Right renal pelvis (tissue), 4 donors: ENCODE measurements around the gene C10orf53. TPM values are rescaled to one million over a fixed set of nuclear protein-coding genes. Genes with fewer than 3 reads are reported as not detected.
A peak's percentile ranks its signal among the peaks of the same experiment; 100 is the strongest.

Experiments
- DNase-seq, 4 donors: peaks; one replicate each; pipeline ENCODE4 v3.0.0-alpha.2; 2013; ENCODE audit warnings: low read depth in 4 of 4, low spot score in 3 of 4, missing footprints in 1 of 4
- polyA plus RNA-seq, 4 donors: library from polyadenylated mRNA; unstranded; fragments of 120-200 nt; gene quantifications; one replicate each; pipeline ENCODE4 v1.2.1, GENCODE V29; 2013; ENCODE audit not compliant: insufficient read length in 4 of 4

Gene C10orf53
- not detected for polyA plus RNA-seq

GRCh38 chr10:49679480-49679893, at the start of gene C10orf53:
TSS of gene C10orf53 (plus strand) at chr10:49679651. CDS start at chr10:49679698, 47 bp downstream.
- peak in 1 of 4 donors; percentile 39 for DNase-seq

- no peak for DNase-seq
Measured at GRCh38 chr10:49631975-49632374, 47.5 kb upstream of the C10orf53 start.

GRCh38 chr10:49632406-49633317, 46.8 kb upstream of the C10orf53 start:
- DNase-seq = no peak

- no peak for DNase-seq
Measured at GRCh38 chr10:49633327-49634068, 46.0 kb upstream of the C10orf53 start.

GRCh38 chr10:49634069-49634660, 45.3 kb upstream of the C10orf53 start:
- no peak for DNase-seq

- DNase-seq = no peak
Measured at GRCh38 chr10:49642311-49642710, 37.1 kb upstream of the C10orf53 start.

GRCh38 chr10:49643241-49644034, 36.0 kb upstream of the C10orf53 start:
- DNase-seq = no peak

GRCh38 chr10:49644035-49644646, 35.3 kb upstream of the C10orf53 start:
- no peak for DNase-seq

GRCh38 chr10:49645417-49645816, 34.0 kb upstream of the C10orf53 start:
- no peak for DNase-seq

- DNase-seq = no peak
Measured at GRCh38 chr10:49645871-49646870, 33.3 kb upstream of the C10orf53 start.

GRCh38 chr10:49647554-49647953, 31.9 kb upstream of the C10orf53 start:
- no peak for DNase-seq

GRCh38 chr10:49647985-49648795, 31.3 kb upstream of the C10orf53 start:
- DNase-seq = no peak

GRCh38 chr10:49649294-49649693, 30.2 kb upstream of the C10orf53 start:
- DNase-seq = no peak

- DNase-seq = no peak
Measured at GRCh38 chr10:49649936-49650723, 29.3 kb upstream of the C10orf53 start.

GRCh38 chr10:49650724-49651034, 28.8 kb upstream of the C10orf53 start:
- no peak for DNase-seq

GRCh38 chr10:49651039-49651835, 28.2 kb upstream of the C10orf53 start:
- DNase-seq = no peak
